Transverse colon (tissue), 4 donors: ENCODE data around the gene DMAP1. TPM values are rescaled to one million over a fixed set of nuclear protein-coding genes. Genes with fewer than 3 reads are reported as not detected.

Experiments used
- DNase-seq: peaks from one replicate; pipeline ENCODE4 v3.0.0-alpha.2; 2019
- H3K27ac ChIP-seq, 4 donors: fragments of 200-600 bp; sonication (generic); 2 replicates each; pipeline ENCODE4 v1.5.1; 2016 to 2018; ENCODE audit warnings: inconsistent platforms in 4 of 4
- H3K27me3 ChIP-seq: fragments of 200-600 bp; sonication (generic); 2 replicates; pipeline ENCODE4 v1.5.1; 2017; ENCODE audit warnings: inconsistent platforms
- H3K36me3 ChIP-seq, 4 donors: fragments of 200-600 bp; sonication (generic); 2 replicates each; pipeline ENCODE4 v1.5.1; 2017 to 2019; ENCODE audit warnings: inconsistent platforms in 4 of 4
- H3K4me1 ChIP-seq, 4 donors: fragments of 200-600 bp; sonication (generic); 2 replicates each; pipeline ENCODE4 v1.5.1; 2017 to 2020; ENCODE audit warnings: inconsistent platforms in 4 of 4
- H3K4me3 ChIP-seq, 4 donors: fragments of 200-600 bp; sonication (generic); 1 replicate in 1 of 4; 2 replicates in 3 of 4; pipeline versions ENCODE4 v1.5.1 to v1.6.1; 2017 to 2019; ENCODE audit warnings: inconsistent platforms in 4 of 4
- H3K9me3 ChIP-seq, 2 donors: fragments of 200-600 bp; sonication (generic); 2 replicates each; pipeline ENCODE4 v1.5.1; 2017 to 2019; ENCODE audit warnings: inconsistent platforms in 2 of 2
- EP300 ChIP-seq: sonication (generic); formaldehyde crosslinking; IDR thresholded peaks from one replicate; pipeline ENCODE4 v1.6.1; 2017; ENCODE audit warnings: antibody characterized with exemption, low read depth
- POLR2A ChIP-seq: fragments of 450-650 bp; IDR thresholded peaks from one replicate; pipeline ENCODE4 v1.6.1; 2016; ENCODE audit warnings: antibody characterized with exemption, mild to moderate bottlenecking, moderate library complexity
- POLR2AphosphoS5 ChIP-seq, 3 donors: sonication (generic); formaldehyde crosslinking; IDR thresholded peaks; one replicate each; pipeline ENCODE4 v1.6.1; 2016; ENCODE audit warnings: antibody characterized with exemption in 3 of 3
- WGBS, 2 donors: methylation state at CpG; one replicate each; pipeline ENCODE4 v1.1.5; 2018; ENCODE audit warnings: low coverage in 1 of 2; 5-methylcytosine and 5-hydroxymethylcytosine counted together
- in situ Hi-C, 4 donors: fragments of 200-750 bp; cut with MboI; loops; one replicate each; pipeline versions ENCODE4 v1.15.0 to v1.15.1; 2017; ENCODE audit warnings: low sequenced_read_pairs in 3 of 4, low pct_ligation_motif_present in 1 of 4, low pct_unique_long_range_greater_than_20kb in 1 of 4
- intact Hi-C: fragments of 100-400 bp; cut with DNase I; formaldehyde crosslinking; loops from one replicate; pipeline ENCODE4 v1.15.1; 2023; ENCODE audit warnings: low total_unique reads
- total RNA-seq, 4 donors: library from RNA; depleted of rRNA; stranded (reverse); fragments of >200 nt; gene quantifications; one replicate each; pipeline ENCODE4 v1.1.0, GENCODE V29; 2016
- TF ChIP-seq, protein P1 (sequence below), 5 experiments: fragments of 200-600 bp in 3 of 5; fragments of 450-650 bp in 2 of 5; sonication (generic) in 3 of 5; IDR thresholded peaks; 1 replicate in 2 of 5; 2 replicates in 3 of 5; pipeline ENCODE4 v1.5.1; 2016 to 2017; ENCODE audit warnings: antibody characterized with exemption in 5 of 5, inconsistent platforms in 3 of 5, mild to moderate bottlenecking in 2 of 5, moderate library complexity in 1 of 5

DMAP1 gene
- total RNA-seq, 4 donors from 2014 or later = 57.8 to 130 (median 93.6) TPM

DNA sequence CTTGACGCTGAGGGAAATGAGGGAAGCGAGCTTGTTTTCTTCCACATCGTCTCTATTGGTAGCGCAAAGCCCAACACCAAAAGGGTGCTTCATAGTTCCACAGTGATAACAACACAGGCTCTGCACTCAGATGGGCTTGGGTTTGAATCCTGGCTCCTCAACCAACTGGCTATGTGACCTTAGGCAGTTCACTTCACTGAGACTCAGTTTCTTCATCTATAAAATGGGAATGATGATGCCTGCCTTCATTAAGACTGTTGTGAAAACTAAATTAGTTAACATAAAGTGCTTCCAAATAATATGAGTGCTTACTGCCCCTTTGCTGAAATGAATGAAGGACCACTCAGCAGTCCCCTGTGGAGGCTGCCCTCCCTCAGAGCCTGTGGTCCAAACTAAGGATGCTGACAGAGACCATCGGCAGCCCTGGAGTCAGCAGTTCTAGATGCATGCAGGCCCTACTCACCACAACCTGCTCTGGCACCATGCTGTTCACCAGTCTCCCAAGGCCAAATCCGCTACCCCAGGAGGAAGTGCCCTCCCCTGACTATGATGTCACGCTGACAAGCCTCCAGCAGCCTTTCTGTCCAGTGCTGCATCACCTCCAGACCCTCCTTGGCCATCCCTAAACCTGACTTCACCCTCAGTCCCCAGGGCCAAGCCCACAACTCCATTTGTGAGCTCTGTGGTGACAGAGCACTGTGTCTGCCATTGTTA lies 30.7 kb downstream of the DMAP1 start:
- no peaks in the 10 kb centered on the region for H3K36me3 ChIP-seq

DNA sequence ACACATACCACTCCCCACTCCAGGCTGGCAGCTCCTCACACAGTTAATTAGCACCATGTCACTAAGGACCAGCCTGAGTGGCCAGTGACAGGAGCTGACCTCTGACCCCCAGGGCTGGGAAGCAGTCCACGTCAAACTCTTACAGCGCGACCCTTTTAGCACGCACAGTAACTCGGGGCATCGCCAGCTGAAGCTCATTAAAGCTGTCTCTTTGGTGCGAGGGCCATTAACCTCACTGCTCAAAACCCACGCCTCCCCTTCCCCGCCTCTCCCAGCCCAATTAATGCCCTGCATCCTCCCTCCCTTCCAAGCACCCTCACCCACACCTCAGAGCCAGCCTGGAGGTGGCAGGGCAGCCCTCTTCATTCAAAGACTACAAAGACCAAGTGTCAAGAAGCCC lies 31.7 kb downstream of the DMAP1 start:
- no peak overlapping the region for H3K4me3 ChIP-seq
- H3K27ac ChIP-seq = no peak overlapping the region
- no peak for TF ChIP-seq POLR2A
- no peak for TF ChIP-seq EP300
- TF ChIP-seq, protein P1, sequence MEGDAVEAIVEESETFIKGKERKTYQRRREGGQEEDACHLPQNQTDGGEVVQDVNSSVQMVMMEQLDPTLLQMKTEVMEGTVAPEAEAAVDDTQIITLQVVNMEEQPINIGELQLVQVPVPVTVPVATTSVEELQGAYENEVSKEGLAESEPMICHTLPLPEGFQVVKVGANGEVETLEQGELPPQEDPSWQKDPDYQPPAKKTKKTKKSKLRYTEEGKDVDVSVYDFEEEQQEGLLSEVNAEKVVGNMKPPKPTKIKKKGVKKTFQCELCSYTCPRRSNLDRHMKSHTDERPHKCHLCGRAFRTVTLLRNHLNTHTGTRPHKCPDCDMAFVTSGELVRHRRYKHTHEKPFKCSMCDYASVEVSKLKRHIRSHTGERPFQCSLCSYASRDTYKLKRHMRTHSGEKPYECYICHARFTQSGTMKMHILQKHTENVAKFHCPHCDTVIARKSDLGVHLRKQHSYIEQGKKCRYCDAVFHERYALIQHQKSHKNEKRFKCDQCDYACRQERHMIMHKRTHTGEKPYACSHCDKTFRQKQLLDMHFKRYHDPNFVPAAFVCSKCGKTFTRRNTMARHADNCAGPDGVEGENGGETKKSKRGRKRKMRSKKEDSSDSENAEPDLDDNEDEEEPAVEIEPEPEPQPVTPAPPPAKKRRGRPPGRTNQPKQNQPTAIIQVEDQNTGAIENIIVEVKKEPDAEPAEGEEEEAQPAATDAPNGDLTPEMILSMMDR (IDR thresholded peaks at IDR 0.05) = no peak
- no peak for TF ChIP-seq POLR2AphosphoS5 (IDR thresholded peaks at IDR 0.05)
- H3K4me1 ChIP-seq = peaks cover 10 to 13% (median 11%) of the 10 kb centered on the region in 4 donors
- intact Hi-C loops = no loop called here
- H3K36me3 ChIP-seq = no peaks in the 10 kb centered on the region
- H3K27me3 ChIP-seq = no peaks in the 10 kb centered on the region
- DNase-seq = no peak
- no peaks in the 10 kb centered on the region for H3K9me3 ChIP-seq
- 87% methylated on average over 7 of the region's 9 CpGs; no CpG with 5 or more reads in 1 of the 2 donors for WGBS, 2 donors
- in situ Hi-C loops = no loop called here

More for the DNA sequence above, 30.7 kb downstream of the DMAP1 start:
- intact Hi-C loops = no loop called here
- H3K9me3 ChIP-seq = no peaks in the 10 kb centered on the region
- H3K27me3 ChIP-seq = no peaks in the 10 kb centered on the region
- H3K27ac ChIP-seq = no peak overlapping the region
- no peak overlapping the region for H3K4me3 ChIP-seq
- in situ Hi-C loops = no loop called here
- peaks cover 21 to 22% (median 21%) of the 10 kb centered on the region in 4 donors for H3K4me1 ChIP-seq
- DNase-seq = peak; percentile 7
- TF ChIP-seq, protein P1 (IDR thresholded peaks at IDR 0.05) = no peak
- TF ChIP-seq POLR2AphosphoS5 (IDR thresholded peaks at IDR 0.05) (no peak), EP300 (no peak), POLR2A (no peak)
- 94% methylated on average over 7 of the region's 7 CpGs; no CpG with 5 or more reads in 1 of the 2 donors for WGBS, 2 donors

DNA sequence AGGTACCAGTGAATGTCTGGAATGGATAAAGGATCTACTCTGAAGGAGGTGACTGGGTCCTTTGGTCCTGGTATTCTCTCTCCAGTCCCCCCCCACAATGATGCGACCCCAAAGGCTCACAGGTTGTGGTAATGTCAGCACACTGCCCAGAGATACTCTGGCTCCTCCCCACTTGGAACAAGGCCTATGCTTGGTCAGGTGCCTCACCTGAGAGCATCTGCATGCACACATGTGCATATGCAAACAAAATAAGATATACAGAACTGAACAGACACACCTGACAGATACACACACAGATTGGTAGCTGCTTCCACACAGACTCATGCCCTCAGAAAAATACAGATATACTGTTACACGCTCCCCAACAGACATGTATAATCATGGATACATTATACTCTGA lies 33.5 kb downstream of the DMAP1 start:
- no peaks in the 10 kb centered on the region for H3K27me3 ChIP-seq
- peak overlapping the region in 1 of 4 donors; percentile 32 for H3K27ac ChIP-seq
- TF ChIP-seq POLR2A = no peak
- TF ChIP-seq EP300 = no peak
- TF ChIP-seq POLR2AphosphoS5 (IDR thresholded peaks at IDR 0.05) = no peak
- TF ChIP-seq, protein P1 (IDR thresholded peaks at IDR 0.05) = no peak
- 74 to 83% methylated on average over 1 to 2 of the region's 2 CpGs for WGBS, 2 donors
- peaks cover 0 to 11% (median 9%) of the 10 kb centered on the region in 4 donors for H3K4me1 ChIP-seq
- DNase-seq = no peak
- H3K36me3 ChIP-seq = no peaks in the 10 kb centered on the region
- intact Hi-C loops (no loop called here), in situ Hi-C loops (no loop called here)
- no peaks in the 10 kb centered on the region for H3K9me3 ChIP-seq
- no peak overlapping the region for H3K4me3 ChIP-seq

DNA sequence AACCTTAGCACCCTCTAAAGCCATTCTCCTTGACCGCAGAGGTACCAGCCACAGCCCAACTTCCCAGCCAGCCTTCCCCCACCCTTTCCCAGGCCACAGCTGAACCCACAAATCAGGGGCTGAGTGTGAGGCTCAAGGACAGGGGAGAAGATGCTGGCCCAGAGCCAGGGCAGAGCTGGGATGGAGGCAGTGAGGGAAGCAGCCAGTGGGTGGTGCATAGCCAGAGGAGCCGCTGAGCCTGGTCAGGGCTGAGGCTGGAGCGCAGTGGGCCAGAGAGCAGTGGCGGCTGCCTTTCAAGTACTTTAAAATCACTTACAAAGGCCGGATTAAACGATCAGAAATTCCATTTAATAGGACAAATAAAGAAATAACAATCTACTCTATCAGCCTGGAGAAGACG lies 36.3 kb downstream of the DMAP1 start:
- no peak overlapping the region for H3K4me3 ChIP-seq
- H3K4me1 ChIP-seq = peaks cover 0 to 20% (median 13%) of the 10 kb centered on the region in 4 donors
- no peaks in the 10 kb centered on the region for H3K36me3 ChIP-seq
- H3K27ac ChIP-seq = no peak overlapping the region
- WGBS, 2 donors = 87 to 95% methylated on average over 6 to 7 of the region's 7 CpGs
- TF ChIP-seq, protein P1 (IDR thresholded peaks at IDR 0.05) = no peak
- TF ChIP-seq POLR2AphosphoS5 (IDR thresholded peaks at IDR 0.05) = no peak
- no peak for DNase-seq
- no peaks in the 10 kb centered on the region for H3K9me3 ChIP-seq
- H3K27me3 ChIP-seq = no peaks in the 10 kb centered on the region
- intact Hi-C loops = no loop called here
- in situ Hi-C loops = no loop called here
